Uterus (tissue), 2 donors: ENCODE results near the gene JOSD1.

Experiments used
- POLR2A ChIP-seq, 2 donors: fragments of 450-650 bp; IDR thresholded peaks; one replicate each; pipeline ENCODE4 v1.6.1; 2016; ENCODE audit warnings: antibody characterized with exemption in 2 of 2, mild to moderate bottlenecking in 1 of 2, moderate library complexity in 1 of 2
- TF ChIP-seq, protein P1 (sequence below), 4 experiments: fragments of 200-600 bp in 2 of 4; fragments of 450-650 bp in 2 of 4; sonication (generic) in 2 of 4; IDR thresholded peaks; one replicate each; pipeline ENCODE4 v1.5.1; 2016 to 2019; ENCODE audit warnings: antibody characterized with exemption in 4 of 4, mild to moderate bottlenecking in 2 of 4, moderate library complexity in 1 of 4

DNA sequence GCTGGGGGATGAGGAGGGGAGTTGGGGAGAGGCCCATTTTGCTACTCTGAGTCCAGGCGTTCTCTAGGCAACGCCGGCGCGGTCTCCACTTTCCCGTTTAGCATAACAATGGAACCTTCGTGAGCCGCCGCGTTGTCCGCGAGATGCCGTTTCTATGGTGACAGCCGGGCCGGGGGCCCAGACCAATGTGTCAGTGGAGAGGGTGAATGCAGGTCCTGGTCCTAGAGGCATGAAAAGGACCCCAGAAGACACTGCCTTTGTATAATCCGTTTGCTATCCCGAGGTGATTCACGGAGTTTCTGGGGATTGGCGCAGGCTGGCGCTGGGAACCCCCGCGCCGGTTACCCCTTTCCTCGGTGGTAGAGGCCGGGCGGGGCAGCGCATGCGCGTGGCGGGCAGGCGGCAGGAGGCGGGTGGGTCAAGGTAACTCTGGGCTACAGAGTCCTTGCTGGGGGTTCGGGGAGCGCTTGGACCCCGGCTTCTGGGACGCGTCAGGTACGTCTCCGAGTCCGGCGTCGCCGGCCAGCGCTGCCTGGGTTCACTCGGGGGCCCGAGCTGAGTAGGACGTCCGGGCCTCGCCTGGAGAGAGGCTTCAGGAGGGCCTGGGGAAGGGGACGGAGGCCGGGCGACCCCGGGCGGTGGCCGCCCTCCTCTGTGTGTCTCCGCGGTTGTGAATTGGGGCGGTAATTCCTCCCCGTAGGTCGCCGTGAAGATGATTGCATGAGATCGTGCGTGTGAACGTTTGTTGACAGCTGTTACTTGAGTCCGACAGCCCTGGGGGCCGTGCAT is 44.3 kb downstream of the JOSD1 start, which contains the start of the genes CBY1 and FAM227A:
- TF ChIP-seq, protein P1, sequence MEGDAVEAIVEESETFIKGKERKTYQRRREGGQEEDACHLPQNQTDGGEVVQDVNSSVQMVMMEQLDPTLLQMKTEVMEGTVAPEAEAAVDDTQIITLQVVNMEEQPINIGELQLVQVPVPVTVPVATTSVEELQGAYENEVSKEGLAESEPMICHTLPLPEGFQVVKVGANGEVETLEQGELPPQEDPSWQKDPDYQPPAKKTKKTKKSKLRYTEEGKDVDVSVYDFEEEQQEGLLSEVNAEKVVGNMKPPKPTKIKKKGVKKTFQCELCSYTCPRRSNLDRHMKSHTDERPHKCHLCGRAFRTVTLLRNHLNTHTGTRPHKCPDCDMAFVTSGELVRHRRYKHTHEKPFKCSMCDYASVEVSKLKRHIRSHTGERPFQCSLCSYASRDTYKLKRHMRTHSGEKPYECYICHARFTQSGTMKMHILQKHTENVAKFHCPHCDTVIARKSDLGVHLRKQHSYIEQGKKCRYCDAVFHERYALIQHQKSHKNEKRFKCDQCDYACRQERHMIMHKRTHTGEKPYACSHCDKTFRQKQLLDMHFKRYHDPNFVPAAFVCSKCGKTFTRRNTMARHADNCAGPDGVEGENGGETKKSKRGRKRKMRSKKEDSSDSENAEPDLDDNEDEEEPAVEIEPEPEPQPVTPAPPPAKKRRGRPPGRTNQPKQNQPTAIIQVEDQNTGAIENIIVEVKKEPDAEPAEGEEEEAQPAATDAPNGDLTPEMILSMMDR (IDR thresholded peaks at IDR 0.05): peak in 1 of 4 experiments; percentile 7
- peak; percentile 30 to 67 for TF ChIP-seq POLR2A (IDR thresholded peaks at IDR 0.05)
